GM23338 (cell line): ENCODE measurements around the gene GPR87. TPM values are rescaled to one million over a fixed set of nuclear protein-coding genes. Genes with fewer than 3 reads are reported as not detected.
A peak's percentile ranks its signal among the peaks of the same experiment; 100 is the strongest.

Experiments
- ATAC-seq: fragments of 200-7000 bp; cut with Tn5 transposase; 3 replicates; pipeline ENCODE4 v1.9.1; 2020
- DNase-seq: peaks from one replicate; pipeline ENCODE4 v3.0.0-alpha.2; 2015; ENCODE audit warnings: low spot score
- H2AFZ ChIP-seq: fragments of 200-600 bp; sonication (generic); 2 replicates; pipeline ENCODE4 v1.8.0; 2016; ENCODE audit warnings: antibody characterized with exemption, mild to moderate bottlenecking, moderate library complexity
- H3F3A ChIP-seq: fragments of 200-600 bp; sonication (generic); replicated peaks from 2 replicates; pipeline ENCODE4 v1.8.0; 2017; ENCODE audit warnings: antibody characterized with exemption, mixed run types, low read depth
- H3K27ac ChIP-seq: fragments of 200-600 bp; sonication (generic); 2 replicates; pipeline ENCODE4 v1.6.1; 2016; ENCODE audit warnings: low read depth
- H3K27me3 ChIP-seq: fragments of 200-600 bp; sonication (generic); 2 replicates; pipeline ENCODE4 v1.8.0; 2016; ENCODE audit warnings: mild to moderate bottlenecking, mixed run types, moderate library complexity; ENCODE audit not compliant: insufficient read depth
- H3K36me3 ChIP-seq: fragments of 200-600 bp; sonication (generic); 2 replicates; pipeline ENCODE4 v1.8.0; 2016; ENCODE audit warnings: mild to moderate bottlenecking; ENCODE audit not compliant: insufficient read depth
- H3K4me1 ChIP-seq: fragments of 200-600 bp; sonication (generic); 2 replicates; pipeline ENCODE4 v1.8.0; 2016; ENCODE audit warnings: mild to moderate bottlenecking, moderate library complexity; ENCODE audit not compliant: insufficient read depth
- H3K4me2 ChIP-seq: fragments of 200-600 bp; sonication (generic); 2 replicates; pipeline ENCODE4 v1.7.1; 2017; ENCODE audit warnings: mixed run types
- H3K4me3 ChIP-seq: fragments of 200-600 bp; sonication (generic); 2 replicates; pipeline ENCODE4 v1.6.1; 2016; ENCODE audit warnings: mixed run types
- H3K79me2 ChIP-seq: fragments of 200-600 bp; sonication (generic); replicated peaks from 2 replicates; pipeline ENCODE4 v1.8.0; 2017; ENCODE audit warnings: mild to moderate bottlenecking; ENCODE audit not compliant: insufficient read depth
- H3K9me2 ChIP-seq: fragments of 200-600 bp; sonication (generic); 2 replicates; pipeline ENCODE4 v1.8.0; 2017; ENCODE audit not compliant: insufficient read depth
- H4K20me1 ChIP-seq: fragments of 200-600 bp; sonication (generic); replicated peaks from 2 replicates; pipeline ENCODE4 v1.8.0; 2017; ENCODE audit warnings: mild to moderate bottlenecking; ENCODE audit not compliant: insufficient read depth
- H3K27ac Mint-ChIP-seq: 2 replicates; pipeline ENCODE4 v1.8.0; 2020; ENCODE audit warnings: inconsistent platforms, mild to moderate bottlenecking, moderate library complexity, mixed read lengths
- H3K27me3 Mint-ChIP-seq: 3 replicates; pipeline ENCODE4 v1.8.0; 2022; ENCODE audit warnings: low read depth, mild to moderate bottlenecking, moderate library complexity, mixed read lengths, inconsistent platforms; ENCODE audit not compliant: insufficient read depth, poor library complexity
- H3K36me3 Mint-ChIP-seq: 3 replicates; pipeline ENCODE4 v1.8.0; 2021; ENCODE audit warnings: low read depth, mild to moderate bottlenecking, inconsistent platforms, moderate library complexity, mixed read lengths
- H3K4me1 Mint-ChIP-seq: 3 replicates; pipeline ENCODE4 v1.8.0; 2020; ENCODE audit warnings: mild to moderate bottlenecking, inconsistent platforms, mixed read lengths
- H3K4me3 Mint-ChIP-seq: 3 replicates; pipeline ENCODE4 v1.8.0; 2021; ENCODE audit warnings: moderate library complexity, mild to moderate bottlenecking, inconsistent platforms, mixed read lengths
- H3K9me3 Mint-ChIP-seq: 3 replicates; pipeline ENCODE4 v1.8.0; 2020; ENCODE audit warnings: moderate library complexity, mild to moderate bottlenecking, inconsistent platforms, mixed read lengths
- NANOG ChIP-seq: IDR thresholded peaks from 2 replicates; pipeline ENCODE4 v1.6.1; 2016; ENCODE audit warnings: antibody characterized with exemption, borderline replicate concordance
- STAT1 ChIP-seq: IDR thresholded peaks from one replicate; pipeline ENCODE4 v1.6.1; 2016; ENCODE audit warnings: antibody characterized with exemption; ENCODE audit not compliant: unreplicated experiment
- ZNF114 ChIP-seq: fragments of 250-450 bp; sonication (Bioruptor Pico); IDR thresholded peaks from 2 replicates; pipeline ENCODE4 v1.5.0; 2020; ENCODE audit warnings: mild to moderate bottlenecking, moderate library complexity
- ZNF462 ChIP-seq: fragments of 250-450 bp; sonication (Bioruptor Pico); IDR thresholded peaks from 2 replicates; pipeline ENCODE4 v1.5.0; 2020; ENCODE audit warnings: mild to moderate bottlenecking, moderate library complexity
- polyA plus RNA-seq: library from polyadenylated mRNA; unstranded; fragments of >200 nt; fragmentation: Nextera tagmentation; extraction: Ambion mirVana; gene quantifications from 2 replicates; pipeline ENCODE4 v1.2.1, GENCODE V29; 2016
- total RNA-seq: library from RNA; depleted of rRNA; stranded (reverse); fragments of >200 nt; shearing (Covaris generic); gene quantifications from 2 replicates; pipeline ENCODE4 v1.2.3, GENCODE V29; 2014
- TF ChIP-seq, protein P1 (sequence below): IDR thresholded peaks from one replicate; pipeline ENCODE4 v1.6.1; 2018; ENCODE audit warnings: antibody characterized with exemption; ENCODE audit not compliant: unreplicated experiment

GPR87 gene
- total and polyA plus RNA-seq, 2 experiments from 2014 or later: 0.21 TPM; not detected in 1

DNA sequence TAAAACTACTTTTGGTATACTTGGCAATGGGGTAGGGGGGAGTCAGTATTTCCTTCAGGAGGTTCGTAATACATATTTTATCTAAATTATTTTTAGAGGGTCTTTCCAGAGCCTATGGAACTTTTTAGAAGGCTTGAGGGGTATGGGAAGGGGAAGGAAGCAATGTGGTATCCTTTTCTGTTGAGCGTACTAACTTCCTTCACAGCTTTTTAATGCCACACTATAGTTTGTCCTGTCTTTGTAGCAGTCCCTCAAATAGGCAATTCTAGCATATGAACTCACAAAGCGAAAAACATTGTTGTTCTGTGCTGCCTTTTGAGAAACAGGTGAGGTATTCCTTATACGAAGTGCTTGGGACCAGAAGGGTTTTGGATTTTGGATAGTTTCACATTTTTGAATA is 35.0 kb upstream of the GPR87 start:
- Histone ChIP-seq H3F3A (no peaks in the 10 kb centered on the region), H4K20me1 (no peaks in the 10 kb centered on the region), H3K4me2 (no peak overlapping the region), H2AFZ (no peak overlapping the region), H3K4me3 (no peak overlapping the region), H3K4me1 (peaks cover 38% of the 10 kb centered on the region), H3K27me3 (no peaks in the 10 kb centered on the region), H3K27ac (no peak overlapping the region), H3K9me2 (no peaks in the 10 kb centered on the region), H3K36me3 (no peaks in the 10 kb centered on the region), H3K79me2 (no peaks in the 10 kb centered on the region)
- peaks cover 4% of the 10 kb centered on the region for H3K27me3 Mint-ChIP-seq
- ATAC-seq (no peak), DNase-seq (no peak)
- 0 out of 2 replicates have a peak overlapping the region, but pooled peaks have one; percentile 18 for H3K27ac Mint-ChIP-seq
- no peak for TF ChIP-seq ZNF114 (CRISPR knock-in tag)
- no peak for TF ChIP-seq ZNF462 (CRISPR knock-in tag)
- no peak for TF ChIP-seq NANOG
- TF ChIP-seq, protein P1, sequence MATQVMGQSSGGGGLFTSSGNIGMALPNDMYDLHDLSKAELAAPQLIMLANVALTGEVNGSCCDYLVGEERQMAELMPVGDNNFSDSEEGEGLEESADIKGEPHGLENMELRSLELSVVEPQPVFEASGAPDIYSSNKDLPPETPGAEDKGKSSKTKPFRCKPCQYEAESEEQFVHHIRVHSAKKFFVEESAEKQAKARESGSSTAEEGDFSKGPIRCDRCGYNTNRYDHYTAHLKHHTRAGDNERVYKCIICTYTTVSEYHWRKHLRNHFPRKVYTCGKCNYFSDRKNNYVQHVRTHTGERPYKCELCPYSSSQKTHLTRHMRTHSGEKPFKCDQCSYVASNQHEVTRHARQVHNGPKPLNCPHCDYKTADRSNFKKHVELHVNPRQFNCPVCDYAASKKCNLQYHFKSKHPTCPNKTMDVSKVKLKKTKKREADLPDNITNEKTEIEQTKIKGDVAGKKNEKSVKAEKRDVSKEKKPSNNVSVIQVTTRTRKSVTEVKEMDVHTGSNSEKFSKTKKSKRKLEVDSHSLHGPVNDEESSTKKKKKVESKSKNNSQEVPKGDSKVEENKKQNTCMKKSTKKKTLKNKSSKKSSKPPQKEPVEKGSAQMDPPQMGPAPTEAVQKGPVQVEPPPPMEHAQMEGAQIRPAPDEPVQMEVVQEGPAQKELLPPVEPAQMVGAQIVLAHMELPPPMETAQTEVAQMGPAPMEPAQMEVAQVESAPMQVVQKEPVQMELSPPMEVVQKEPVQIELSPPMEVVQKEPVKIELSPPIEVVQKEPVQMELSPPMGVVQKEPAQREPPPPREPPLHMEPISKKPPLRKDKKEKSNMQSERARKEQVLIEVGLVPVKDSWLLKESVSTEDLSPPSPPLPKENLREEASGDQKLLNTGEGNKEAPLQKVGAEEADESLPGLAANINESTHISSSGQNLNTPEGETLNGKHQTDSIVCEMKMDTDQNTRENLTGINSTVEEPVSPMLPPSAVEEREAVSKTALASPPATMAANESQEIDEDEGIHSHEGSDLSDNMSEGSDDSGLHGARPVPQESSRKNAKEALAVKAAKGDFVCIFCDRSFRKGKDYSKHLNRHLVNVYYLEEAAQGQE: no peak
- TF ChIP-seq STAT1: no peak
- peaks cover 4% of the 10 kb centered on the region; the same call in 2 of the 3 replicates for H3K36me3 Mint-ChIP-seq
- H3K4me3 Mint-ChIP-seq: no peak overlapping the region
- no peaks in the 10 kb centered on the region for H3K9me3 Mint-ChIP-seq
- H3K4me1 Mint-ChIP-seq: peaks cover 44% of the 10 kb centered on the region
